Measurements from ENCODE around the gene THOC7.

The THOC7 gene

DNA sequence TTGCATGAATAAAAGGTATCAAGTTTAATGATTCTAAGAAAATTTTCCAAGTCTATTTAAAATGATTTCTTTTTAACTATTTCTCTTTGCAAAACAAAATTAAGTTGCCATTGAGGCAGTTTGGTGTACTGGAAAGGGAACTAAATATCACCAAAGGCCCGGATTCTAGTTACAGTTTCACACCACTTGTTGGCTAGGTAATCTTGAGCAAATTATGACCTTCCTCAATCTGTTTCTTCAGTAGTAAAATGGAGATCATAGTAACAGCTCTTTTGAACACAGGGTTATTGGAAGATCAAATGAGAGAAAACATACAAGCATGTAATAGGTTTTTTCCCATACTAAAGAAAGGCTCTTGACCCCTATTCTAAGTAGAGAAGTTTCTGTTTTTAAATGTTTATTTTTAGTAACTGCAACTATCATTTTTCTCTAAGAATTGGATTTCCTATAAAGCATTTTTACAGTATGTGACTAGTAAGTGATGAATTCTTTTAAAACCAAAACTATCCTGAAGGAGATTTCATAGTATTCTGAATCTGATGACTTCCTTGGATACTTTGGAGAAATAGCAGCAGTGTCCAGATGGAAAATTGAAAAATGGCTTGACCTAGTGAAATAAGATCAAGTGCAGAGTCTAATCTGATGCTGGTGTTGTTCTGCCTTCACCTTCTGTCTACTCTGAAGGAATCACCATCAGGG lies 32.9 kb upstream of the THOC7 start:
- DNase-seq (ENCODE audit: low read depth): no peak
- H3K4me3 ChIP-seq (ENCODE audit: low read depth, low read length): no peak overlapping the region
- TF ChIP-seq, protein P1, sequence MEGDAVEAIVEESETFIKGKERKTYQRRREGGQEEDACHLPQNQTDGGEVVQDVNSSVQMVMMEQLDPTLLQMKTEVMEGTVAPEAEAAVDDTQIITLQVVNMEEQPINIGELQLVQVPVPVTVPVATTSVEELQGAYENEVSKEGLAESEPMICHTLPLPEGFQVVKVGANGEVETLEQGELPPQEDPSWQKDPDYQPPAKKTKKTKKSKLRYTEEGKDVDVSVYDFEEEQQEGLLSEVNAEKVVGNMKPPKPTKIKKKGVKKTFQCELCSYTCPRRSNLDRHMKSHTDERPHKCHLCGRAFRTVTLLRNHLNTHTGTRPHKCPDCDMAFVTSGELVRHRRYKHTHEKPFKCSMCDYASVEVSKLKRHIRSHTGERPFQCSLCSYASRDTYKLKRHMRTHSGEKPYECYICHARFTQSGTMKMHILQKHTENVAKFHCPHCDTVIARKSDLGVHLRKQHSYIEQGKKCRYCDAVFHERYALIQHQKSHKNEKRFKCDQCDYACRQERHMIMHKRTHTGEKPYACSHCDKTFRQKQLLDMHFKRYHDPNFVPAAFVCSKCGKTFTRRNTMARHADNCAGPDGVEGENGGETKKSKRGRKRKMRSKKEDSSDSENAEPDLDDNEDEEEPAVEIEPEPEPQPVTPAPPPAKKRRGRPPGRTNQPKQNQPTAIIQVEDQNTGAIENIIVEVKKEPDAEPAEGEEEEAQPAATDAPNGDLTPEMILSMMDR (IDR thresholded peaks at IDR 0.05; ENCODE audit: low read depth, low read length, missing control alignments): no peak

DNA sequence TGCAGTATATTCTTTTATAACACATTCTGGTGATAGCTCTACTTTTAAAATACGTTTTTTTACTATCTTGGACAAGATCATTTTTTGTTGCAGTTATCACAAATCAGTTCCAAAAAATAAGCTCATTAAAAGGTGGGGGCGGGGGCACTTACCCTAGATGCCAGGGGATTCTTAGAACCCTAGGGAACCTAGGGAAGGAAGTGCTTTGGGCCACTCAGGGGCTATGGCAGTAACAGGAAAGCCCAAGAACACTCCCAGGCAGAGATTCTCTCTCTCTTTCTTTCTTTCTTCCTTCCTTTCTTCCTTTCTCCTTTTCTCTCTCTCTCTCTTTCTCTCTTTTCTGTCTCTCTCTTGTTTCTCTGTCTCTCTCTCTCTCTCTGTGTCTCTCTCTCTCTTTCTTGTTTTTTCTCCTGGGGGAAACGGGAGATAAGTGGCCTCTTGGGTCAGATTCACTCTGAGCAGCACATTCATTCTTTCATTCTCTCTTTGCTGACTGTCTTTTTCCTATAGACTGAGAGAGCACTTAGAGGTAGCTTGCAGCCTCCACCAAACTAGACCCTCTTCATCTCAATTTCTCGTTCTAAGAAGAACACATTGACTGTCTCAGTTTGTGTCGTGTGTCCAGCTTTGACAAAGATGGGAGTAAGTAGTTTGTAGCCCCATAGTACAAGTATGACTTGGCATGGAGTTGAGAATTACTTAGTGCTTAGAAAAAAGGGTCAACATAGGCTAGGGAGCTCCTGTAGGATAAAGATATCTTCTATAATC lies 32.0 kb upstream of the THOC7 start:
- TF ChIP-seq, protein P1 (IDR thresholded peaks at IDR 0.05; ENCODE audit: low read depth, low read length, missing control alignments): no peak
- no peak for DNase-seq (ENCODE audit: low read depth)
- H3K4me3 ChIP-seq (ENCODE audit: low read depth, low read length): no peak overlapping the region

DNA sequence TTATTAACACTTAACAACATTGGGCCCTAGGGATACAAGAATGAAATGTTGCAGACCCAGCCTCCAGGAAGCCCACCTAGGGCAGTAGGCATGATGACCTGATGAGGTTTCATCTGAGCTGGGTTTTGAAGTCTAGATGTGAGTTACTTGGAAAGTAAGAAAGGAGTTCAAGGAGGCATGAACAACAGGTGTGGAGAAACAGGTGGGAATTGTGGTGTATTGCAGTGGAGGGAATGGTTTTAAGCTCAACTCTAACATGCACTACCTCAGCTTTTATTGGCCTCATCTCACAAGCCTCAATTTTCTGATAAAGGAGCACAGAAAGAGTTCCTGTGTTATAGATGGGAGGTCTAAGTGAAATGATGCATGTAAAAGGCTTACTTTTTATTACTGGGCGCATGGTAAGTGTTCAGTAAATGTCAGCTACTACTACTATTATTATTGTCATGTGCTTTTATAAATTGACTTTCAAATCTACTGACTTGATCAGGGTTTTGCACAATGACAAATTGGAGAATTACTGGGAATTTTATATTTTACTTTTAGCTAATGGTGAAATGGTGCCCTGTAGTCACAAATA lies 29.3 kb upstream of the THOC7 start:
- no peak for DNase-seq (ENCODE audit: low read depth)
- no peak overlapping the region for H3K4me3 ChIP-seq (ENCODE audit: low read depth, low read length)
- TF ChIP-seq, protein P1 (IDR thresholded peaks at IDR 0.05; ENCODE audit: low read depth, low read length, missing control alignments): no peak

DNA sequence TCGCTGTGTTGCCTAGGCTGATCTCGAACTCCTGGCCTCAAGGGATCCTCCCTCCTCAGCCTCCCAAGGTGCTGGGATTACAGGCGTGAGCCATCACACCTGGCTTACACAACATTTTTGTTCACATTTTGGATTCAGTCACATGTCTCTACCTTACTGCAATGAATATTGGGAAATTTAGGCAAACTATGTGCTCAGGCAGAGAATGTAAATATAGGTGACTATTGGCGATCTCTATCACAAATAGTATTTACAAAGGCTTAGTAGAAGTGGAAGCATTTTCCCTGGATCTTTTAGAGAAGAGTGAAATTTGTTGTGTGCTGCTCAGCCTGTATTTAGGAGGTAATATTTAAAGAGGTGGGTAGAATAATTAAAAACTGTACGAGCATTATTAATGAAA lies 27.9 kb upstream of the THOC7 start:
- TF ChIP-seq, protein P1 (IDR thresholded peaks at IDR 0.05; ENCODE audit: low read depth, low read length, missing control alignments): no peak
- no peak for DNase-seq (ENCODE audit: low read depth)
- no peak overlapping the region for H3K4me3 ChIP-seq (ENCODE audit: low read depth, low read length)

DNA sequence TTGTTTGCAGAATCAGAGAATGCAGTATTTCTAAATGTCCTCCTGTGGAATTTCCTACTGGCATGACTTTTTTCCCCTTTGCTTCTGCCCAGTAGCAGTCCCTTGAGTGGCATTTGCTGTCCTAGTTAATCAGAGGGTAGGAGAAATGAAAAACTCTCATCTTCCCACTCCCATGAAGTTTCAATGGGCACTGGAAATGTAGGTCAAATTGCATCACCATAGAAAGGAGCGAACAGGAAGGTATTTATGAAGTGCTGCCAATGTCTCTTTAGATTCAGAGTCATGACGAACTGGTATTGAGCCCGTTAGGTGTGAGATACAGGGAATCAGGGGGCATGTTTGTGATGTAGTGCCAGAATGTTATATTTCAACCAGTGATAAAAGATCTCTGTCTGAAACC lies 23.3 kb upstream of the THOC7 start:
- TF ChIP-seq, protein P1 (IDR thresholded peaks at IDR 0.05; ENCODE audit: low read depth, low read length, missing control alignments): no peak
- DNase-seq (ENCODE audit: low read depth): no peak
- H3K4me3 ChIP-seq (ENCODE audit: low read depth, low read length): no peak overlapping the region

DNA sequence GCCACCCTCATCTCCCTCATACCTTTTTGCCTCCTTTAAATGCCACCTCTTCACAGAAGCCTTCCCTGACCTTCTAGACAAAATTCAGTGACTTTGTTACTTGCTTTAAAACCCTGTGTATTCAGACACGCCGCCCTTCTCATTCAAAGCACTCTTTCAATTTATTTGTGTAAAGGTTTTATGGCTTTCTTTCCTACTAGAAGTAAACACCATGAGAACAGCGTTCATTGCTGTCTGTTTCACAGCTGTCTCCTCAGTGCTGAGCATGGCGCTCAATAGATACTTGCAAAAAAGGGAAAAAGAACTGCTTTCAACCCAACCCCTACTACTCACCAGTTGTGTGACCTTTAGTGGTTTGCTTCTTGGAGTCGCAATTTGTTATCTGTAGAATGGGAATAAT lies 17.0 kb upstream of the THOC7 start:
- TF ChIP-seq, protein P1 (IDR thresholded peaks at IDR 0.05; ENCODE audit: low read depth, low read length, missing control alignments): no peak
- no peak for DNase-seq (ENCODE audit: low read depth)
- no peak overlapping the region for H3K4me3 ChIP-seq (ENCODE audit: low read depth, low read length)

Data from GM12864 (cell line).